ENCODE data around the gene KRR1.
"Not testable (repeated sequence)": the region's sequence is repeated elsewhere in the genome, so short reads cannot be mapped to it uniquely, and the experiment has no call there.

KRR1 gene

GRCh38 chr12:75479963-75480461, 31.4 kb downstream of the KRR1 start:
- FAIRE-seq, result peak; percentile 60

GRCh38 chr12:75478116-75478794, 33.2 kb downstream of the KRR1 start:
- peak; percentile 58 for FAIRE-seq
- DNase-seq (ENCODE audit: insufficient read length, low spot score), result no peak

More at GRCh38 chr12:75479963-75480461, 31.4 kb downstream of the KRR1 start:
- no peak for DNase-seq (ENCODE audit: insufficient read length, low spot score)

GRCh38 chr12:75477137-75477536, 34.3 kb downstream of the KRR1 start:
- FAIRE-seq, result no peak
- no peak for DNase-seq (ENCODE audit: insufficient read length, low spot score)

GRCh38 chr12:75476071-75476470, 35.3 kb downstream of the KRR1 start:
- DNase-seq (ENCODE audit: insufficient read length, low spot score), result no peak
- no peak for FAIRE-seq

GRCh38 chr12:75474116-75474515, 37.3 kb downstream of the KRR1 start:
- FAIRE-seq (no peak), DNase-seq (ENCODE audit: insufficient read length, low spot score) (no peak)

- no peak for DNase-seq (ENCODE audit: insufficient read length, low spot score)
- FAIRE-seq, result no peak
These were observed 39.2 kb downstream of the KRR1 start for GRCh38 chr12:75471902-75472890.

GRCh38 chr12:75460204-75460603, 51.2 kb downstream of the KRR1 start:
- FAIRE-seq, result no peak
- no peak for DNase-seq (ENCODE audit: insufficient read length, low spot score)

- no peak for DNase-seq (ENCODE audit: insufficient read length, low spot score)
- FAIRE-seq, result no peak
These were observed 51.7 kb downstream of the KRR1 start for GRCh38 chr12:75459755-75460154.

GRCh38 chr12:75457866-75458265, 53.5 kb downstream of the KRR1 start:
- DNase-seq (ENCODE audit: insufficient read length, low spot score); FAIRE-seq: not testable (repeated sequence)

GRCh38 chr12:75457191-75457590, 54.2 kb downstream of the KRR1 start:
- DNase-seq (ENCODE audit: insufficient read length, low spot score), result no peak
- FAIRE-seq, result no peak

GRCh38 chr12:75455839-75456238, 55.6 kb downstream of the KRR1 start:
- FAIRE-seq, result no peak

GRCh38 chr12:75452675-75453330, 58.6 kb downstream of the KRR1 start:
- DNase-seq (ENCODE audit: insufficient read length, low spot score) (no peak), FAIRE-seq (no peak)

More at GRCh38 chr12:75455839-75456238, 55.6 kb downstream of the KRR1 start:
- no peak for DNase-seq (ENCODE audit: insufficient read length, low spot score)

- FAIRE-seq, result no peak
- no peak for DNase-seq (ENCODE audit: insufficient read length, low spot score)
These were observed 63.6 kb downstream of the KRR1 start for GRCh38 chr12:75447691-75448393.

- no peak for FAIRE-seq
- DNase-seq (ENCODE audit: insufficient read length, low spot score), result no peak
These were observed 64.6 kb downstream of the KRR1 start for GRCh38 chr12:75446857-75447256.

- FAIRE-seq; DNase-seq (ENCODE audit: insufficient read length, low spot score): not testable (repeated sequence)
These were observed 66.3 kb downstream of the KRR1 start for GRCh38 chr12:75445137-75445507.

- no peak for DNase-seq (ENCODE audit: insufficient read length, low spot score)
- no peak for FAIRE-seq
These were observed 66.8 kb downstream of the KRR1 start for GRCh38 chr12:75444429-75445136.

- FAIRE-seq (no peak), DNase-seq (ENCODE audit: insufficient read length, low spot score) (no peak)
These were observed 67.7 kb downstream of the KRR1 start for GRCh38 chr12:75443709-75444108.

GRCh38 chr12:75442454-75442853, 69.0 kb downstream of the KRR1 start:
- FAIRE-seq; DNase-seq (ENCODE audit: insufficient read length, low spot score): not testable (repeated sequence)

- FAIRE-seq; DNase-seq (ENCODE audit: insufficient read length, low spot score): not testable (repeated sequence)
These were observed 69.5 kb downstream of the KRR1 start for GRCh38 chr12:75441687-75442449.

All from GM19239 (cell line).